ENCODE measurements around the gene APOL1. TPM values are rescaled to one million over a fixed set of nuclear protein-coding genes. Genes with fewer than 3 reads are reported as not detected.

APOL1 gene
- total RNA-seq = 8.5 and 17.2 TPM in 2 replicates

GRCh38 chr22:36252754-36253522 lies at the start of gene APOL1:
Gene APOL1 (plus strand): TSS chr22:36253133. CDS start chr22:36254956, 1,823 bp downstream.

GRCh38 chr22:36239401-36240171 lies 13.3 kb upstream of the APOL1 start, which contains the start of gene APOL2:
Gene APOL2 (minus strand): TSS chr22:36239527. CDS start chr22:36233162, 6,365 bp downstream.

Small RNA genes lying within 50 kb of the gene (small RNA-seq; reads per million reads assigned to genes)
- not detected for gene MIR6819

Other genes with a start within 250 kb of the APOL1 start
- 160 and 181 TPM in 2 replicates for gene RBFOX2, start 224.3 kb upstream of the APOL1 start, total RNA-seq
- 19.9 and 35.8 TPM in 2 replicates for gene APOL3, start 92.4 kb upstream of the APOL1 start, total RNA-seq
- gene APOL4, start 51.3 kb upstream of the APOL1 start, total RNA-seq = 1.1 and 1.3 TPM in 2 replicates
- gene APOL2, start 13.6 kb upstream of the APOL1 start, total RNA-seq = 31.0 and 43.4 TPM in 2 replicates
- 1,025 and 1,210 TPM in 2 replicates for gene MYH9, start 134.8 kb downstream of the APOL1 start, total RNA-seq
- gene TXN2, start 228.5 kb downstream of the APOL1 start, total RNA-seq = 27.9 and 35.6 TPM in 2 replicates

Measured in thoracic aorta endothelial cell (primary cell).